Transverse colon (tissue), 4 donors: Measurements from ENCODE around the gene NSUN5. TPM values are rescaled to one million over a fixed set of nuclear protein-coding genes. Genes with fewer than 3 reads are reported as not detected.
"Not testable (repeated sequence)": the region's sequence is repeated elsewhere in the genome, so short reads cannot be mapped to it uniquely, and the experiment has no call there.

Experiments used
- DNase-seq: peaks from one replicate; pipeline ENCODE4 v3.0.0-alpha.2; 2019
- H3K27ac ChIP-seq, 4 donors: fragments of 200-600 bp; sonication (generic); 2 replicates each; pipeline ENCODE4 v1.5.1; 2016 to 2018; ENCODE audit warnings: inconsistent platforms in 4 of 4
- H3K27me3 ChIP-seq: fragments of 200-600 bp; sonication (generic); 2 replicates; pipeline ENCODE4 v1.5.1; 2017; ENCODE audit warnings: inconsistent platforms
- H3K36me3 ChIP-seq, 4 donors: fragments of 200-600 bp; sonication (generic); 2 replicates each; pipeline ENCODE4 v1.5.1; 2017 to 2019; ENCODE audit warnings: inconsistent platforms in 4 of 4
- H3K4me1 ChIP-seq, 4 donors: fragments of 200-600 bp; sonication (generic); 2 replicates each; pipeline ENCODE4 v1.5.1; 2017 to 2020; ENCODE audit warnings: inconsistent platforms in 4 of 4
- H3K4me3 ChIP-seq, 4 donors: fragments of 200-600 bp; sonication (generic); 1 replicate in 1 of 4; 2 replicates in 3 of 4; pipeline versions ENCODE4 v1.5.1 to v1.6.1; 2017 to 2019; ENCODE audit warnings: inconsistent platforms in 4 of 4
- H3K9me3 ChIP-seq, 2 donors: fragments of 200-600 bp; sonication (generic); 2 replicates each; pipeline ENCODE4 v1.5.1; 2017 to 2019; ENCODE audit warnings: inconsistent platforms in 2 of 2
- EP300 ChIP-seq: sonication (generic); formaldehyde crosslinking; IDR thresholded peaks from one replicate; pipeline ENCODE4 v1.6.1; 2017; ENCODE audit warnings: antibody characterized with exemption, low read depth
- POLR2A ChIP-seq: fragments of 450-650 bp; IDR thresholded peaks from one replicate; pipeline ENCODE4 v1.6.1; 2016; ENCODE audit warnings: antibody characterized with exemption, mild to moderate bottlenecking, moderate library complexity
- POLR2AphosphoS5 ChIP-seq, 3 donors: sonication (generic); formaldehyde crosslinking; IDR thresholded peaks; one replicate each; pipeline ENCODE4 v1.6.1; 2016; ENCODE audit warnings: antibody characterized with exemption in 3 of 3
- WGBS, 2 donors: methylation state at CpG; one replicate each; pipeline ENCODE4 v1.1.5; 2018; ENCODE audit warnings: low coverage in 1 of 2; 5-methylcytosine and 5-hydroxymethylcytosine counted together
- in situ Hi-C, 4 donors: fragments of 200-750 bp; cut with MboI; loops; one replicate each; pipeline versions ENCODE4 v1.15.0 to v1.15.1; 2017; ENCODE audit warnings: low sequenced_read_pairs in 3 of 4, low pct_ligation_motif_present in 1 of 4, low pct_unique_long_range_greater_than_20kb in 1 of 4
- intact Hi-C: fragments of 100-400 bp; cut with DNase I; formaldehyde crosslinking; loops from one replicate; pipeline ENCODE4 v1.15.1; 2023; ENCODE audit warnings: low total_unique reads
- total RNA-seq, 4 donors: library from RNA; depleted of rRNA; stranded (reverse); fragments of >200 nt; gene quantifications; one replicate each; pipeline ENCODE4 v1.1.0, GENCODE V29; 2016
- TF ChIP-seq, protein P1 (sequence below), 5 experiments: fragments of 200-600 bp in 3 of 5; fragments of 450-650 bp in 2 of 5; sonication (generic) in 3 of 5; IDR thresholded peaks; 1 replicate in 2 of 5; 2 replicates in 3 of 5; pipeline ENCODE4 v1.5.1; 2016 to 2017; ENCODE audit warnings: antibody characterized with exemption in 5 of 5, inconsistent platforms in 3 of 5, mild to moderate bottlenecking in 2 of 5, moderate library complexity in 1 of 5

The NSUN5 gene
- total RNA-seq, 4 donors from 2014 or later: 5.2 to 27.6 (median 14.8) TPM

DNA sequence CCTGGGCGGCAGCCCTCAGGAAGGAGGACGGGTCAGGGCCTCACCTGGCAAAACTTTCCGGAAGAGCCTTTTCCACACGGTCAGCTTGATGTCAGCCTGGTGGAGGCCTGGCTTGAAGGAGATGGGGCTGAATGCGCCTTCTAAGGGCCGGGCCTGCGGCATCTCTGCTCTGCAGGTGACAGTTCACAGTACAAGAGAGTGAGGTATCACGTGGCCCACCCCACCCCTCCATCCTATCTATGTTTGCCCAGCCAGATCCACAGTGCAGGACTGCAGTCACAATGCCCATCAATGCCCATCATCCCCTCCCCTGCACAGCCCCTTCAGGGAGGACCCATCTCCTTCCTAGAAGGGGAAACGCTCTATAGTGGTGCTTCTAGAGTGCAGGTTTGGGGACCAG lies 7.9 kb upstream of the NSUN5 start:
- H3K4me1 ChIP-seq: no peaks in the 10 kb centered on the region
- TF ChIP-seq EP300: no peak
- no peak for TF ChIP-seq POLR2AphosphoS5 (IDR thresholded peaks at IDR 0.05)
- TF ChIP-seq, protein P1, sequence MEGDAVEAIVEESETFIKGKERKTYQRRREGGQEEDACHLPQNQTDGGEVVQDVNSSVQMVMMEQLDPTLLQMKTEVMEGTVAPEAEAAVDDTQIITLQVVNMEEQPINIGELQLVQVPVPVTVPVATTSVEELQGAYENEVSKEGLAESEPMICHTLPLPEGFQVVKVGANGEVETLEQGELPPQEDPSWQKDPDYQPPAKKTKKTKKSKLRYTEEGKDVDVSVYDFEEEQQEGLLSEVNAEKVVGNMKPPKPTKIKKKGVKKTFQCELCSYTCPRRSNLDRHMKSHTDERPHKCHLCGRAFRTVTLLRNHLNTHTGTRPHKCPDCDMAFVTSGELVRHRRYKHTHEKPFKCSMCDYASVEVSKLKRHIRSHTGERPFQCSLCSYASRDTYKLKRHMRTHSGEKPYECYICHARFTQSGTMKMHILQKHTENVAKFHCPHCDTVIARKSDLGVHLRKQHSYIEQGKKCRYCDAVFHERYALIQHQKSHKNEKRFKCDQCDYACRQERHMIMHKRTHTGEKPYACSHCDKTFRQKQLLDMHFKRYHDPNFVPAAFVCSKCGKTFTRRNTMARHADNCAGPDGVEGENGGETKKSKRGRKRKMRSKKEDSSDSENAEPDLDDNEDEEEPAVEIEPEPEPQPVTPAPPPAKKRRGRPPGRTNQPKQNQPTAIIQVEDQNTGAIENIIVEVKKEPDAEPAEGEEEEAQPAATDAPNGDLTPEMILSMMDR (IDR thresholded peaks at IDR 0.05): no peak
- TF ChIP-seq POLR2A: no peak
- DNase-seq: no peak
- 86% methylated on average over 9 of the region's 9 CpGs; no CpG with 5 or more reads in 1 of the 2 donors for WGBS, 2 donors
- no peak overlapping the region for H3K4me3 ChIP-seq
- H3K27ac ChIP-seq: no peak overlapping the region
- H3K9me3 ChIP-seq: no peaks in the 10 kb centered on the region
- H3K27me3 ChIP-seq: no peaks in the 10 kb centered on the region
- H3K36me3 ChIP-seq: no peaks in the 10 kb centered on the region
- in situ Hi-C loops (no loop called here), intact Hi-C loops (no loop called here)

DNA sequence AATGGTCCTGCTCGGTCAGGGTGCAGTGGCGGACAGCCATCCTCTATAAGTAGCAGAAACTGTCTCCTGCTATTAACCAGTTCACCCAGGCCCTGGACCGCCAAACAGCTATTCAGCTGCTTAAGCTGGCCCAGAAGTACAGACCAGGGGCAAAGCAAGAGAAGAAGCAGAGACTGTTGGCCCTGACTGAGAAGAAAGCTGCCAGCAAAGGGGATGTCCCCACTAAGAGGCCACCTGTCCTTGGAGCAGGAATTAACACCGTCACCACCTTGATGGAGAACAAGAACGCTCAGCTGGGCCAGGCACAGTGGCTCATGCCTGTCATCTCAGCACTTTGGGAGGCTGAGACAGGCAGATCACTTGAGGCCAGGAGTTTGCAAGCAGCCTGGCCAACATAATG lies 5.6 kb upstream of the NSUN5 start:
- Histone ChIP-seq H3K27me3 (no peaks in the 10 kb centered on the region), H3K27ac (no peak overlapping the region), H3K36me3 (no peaks in the 10 kb centered on the region), H3K9me3 (no peaks in the 10 kb centered on the region), H3K4me3 (no peak overlapping the region), H3K4me1 (peaks cover 0 to 1% (median under 1%) of the 10 kb centered on the region in 4 donors)
- TF ChIP-seq POLR2A: no peak
- no peak for TF ChIP-seq EP300
- TF ChIP-seq POLR2AphosphoS5 (IDR thresholded peaks at IDR 0.05): no peak
- TF ChIP-seq, protein P1 (IDR thresholded peaks at IDR 0.05): no peak
- WGBS, 2 donors: 81 to 95% methylated on average over 3 to 5 of the region's 5 CpGs
- DNase-seq: no peak
- in situ Hi-C loops: no loop called here
- intact Hi-C loops: no loop called here

DNA sequence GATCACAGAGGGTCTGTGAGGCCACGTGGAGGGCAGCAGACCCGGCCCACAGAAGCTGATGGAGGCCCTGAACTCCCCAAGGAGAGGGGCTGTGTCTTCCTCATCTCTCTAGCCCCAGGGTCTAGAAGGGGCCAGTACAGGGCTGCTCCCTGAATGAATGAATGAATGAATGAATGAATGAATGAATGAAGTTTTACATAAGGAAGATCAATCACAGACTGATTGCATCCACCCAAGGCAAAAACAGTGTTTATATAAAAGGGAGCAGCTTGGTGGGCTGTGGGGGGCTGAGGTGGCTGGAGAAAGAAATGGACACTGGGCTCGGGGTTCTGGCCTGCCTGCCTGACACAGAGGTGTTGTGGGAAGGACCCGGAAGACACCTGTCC lies 4.9 kb upstream of the NSUN5 start:
- Histone ChIP-seq H3K9me3 (no peaks in the 10 kb centered on the region), H3K4me1 (peaks cover 4 to 9% (median 6%) of the 10 kb centered on the region in 4 donors), H3K4me3 (no peak overlapping the region), H3K27me3 (no peaks in the 10 kb centered on the region), H3K27ac (no peak overlapping the region), H3K36me3 (no peaks in the 10 kb centered on the region)
- no peak for DNase-seq
- TF ChIP-seq EP300 (no peak), POLR2AphosphoS5 (IDR thresholded peaks at IDR 0.05) (no peak), POLR2A (no peak)
- TF ChIP-seq, protein P1 (IDR thresholded peaks at IDR 0.05): no peak
- intact Hi-C loops: no loop called here
- WGBS, 2 donors: 81 to 100% methylated on average over 1 to 4 of the region's 4 CpGs
- in situ Hi-C loops: no loop called here

DNA sequence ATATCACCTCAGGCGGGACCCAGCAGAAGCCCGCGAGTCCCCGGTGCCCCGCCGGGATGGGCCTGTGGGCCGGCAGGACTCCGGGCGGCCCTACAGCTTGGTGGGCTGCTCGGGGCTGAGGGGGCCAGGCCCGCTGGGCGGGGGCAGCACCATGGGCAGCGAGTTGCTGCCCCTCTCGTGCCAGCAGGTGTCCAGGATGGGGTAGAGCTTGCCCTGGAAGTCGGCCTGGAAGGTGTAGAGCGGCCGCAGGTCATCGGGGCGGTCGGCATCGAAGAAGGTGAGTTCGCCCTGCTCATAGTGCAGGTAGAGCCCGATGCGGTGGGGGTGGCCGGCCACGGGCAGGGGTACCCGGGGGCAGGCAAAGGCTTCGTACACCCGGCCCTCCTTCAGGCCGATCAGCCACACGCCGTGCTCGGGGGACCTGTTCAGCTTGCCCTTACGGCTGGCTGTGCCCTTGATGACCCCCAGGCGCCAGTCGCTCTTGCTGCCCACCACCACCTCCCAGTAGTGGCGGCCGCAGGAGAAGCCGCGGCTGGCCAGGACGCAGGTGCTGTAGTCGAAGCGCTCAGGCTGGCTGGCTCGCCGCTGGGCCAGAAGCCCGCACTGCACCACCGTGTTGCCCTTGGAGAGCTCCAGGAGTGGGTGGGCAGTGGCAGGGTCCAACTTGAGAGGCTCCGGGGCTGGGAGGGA lies 4.3 kb upstream of the NSUN5 start:
- 93% methylated on average over 44 of the region's 48 CpGs; no CpG with 5 or more reads in 1 of the 2 donors for WGBS, 2 donors
- H3K27me3 ChIP-seq: no peaks in the 10 kb centered on the region
- no peak overlapping the region for H3K27ac ChIP-seq
- H3K4me3 ChIP-seq: no peak overlapping the region
- TF ChIP-seq EP300: no peak
- no peak for TF ChIP-seq POLR2AphosphoS5 (IDR thresholded peaks at IDR 0.05)
- TF ChIP-seq POLR2A: no peak
- TF ChIP-seq, protein P1 (IDR thresholded peaks at IDR 0.05): no peak
- no peaks in the 10 kb centered on the region for H3K9me3 ChIP-seq
- no peaks in the 10 kb centered on the region for H3K36me3 ChIP-seq
- peaks cover 4 to 9% (median 7%) of the 10 kb centered on the region in 4 donors for H3K4me1 ChIP-seq
- in situ Hi-C loops: no loop called here
- intact Hi-C loops: no loop called here
- no peak for DNase-seq

DNA sequence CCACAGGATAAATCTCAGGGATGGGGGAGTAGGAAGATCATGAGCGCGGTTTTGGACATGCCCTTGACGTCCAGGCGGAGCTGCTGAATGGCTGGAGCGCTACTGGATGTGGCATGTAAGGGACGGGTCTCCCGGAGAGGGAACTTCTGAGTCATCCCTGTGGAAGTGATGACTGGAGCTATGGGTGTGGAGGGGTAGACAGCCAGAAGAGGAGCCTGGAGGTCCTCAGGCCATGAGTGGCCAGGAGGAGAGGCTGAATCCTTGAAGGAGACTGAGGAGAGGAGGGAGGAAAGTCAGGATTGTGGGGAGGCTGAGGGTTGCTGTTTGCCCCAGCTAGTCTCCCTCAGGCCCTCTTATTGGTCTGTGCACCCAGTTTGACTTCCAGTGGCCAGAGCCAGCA lies 2.8 kb upstream of the NSUN5 start:
- H3K36me3 ChIP-seq, H3K4me3 ChIP-seq, intact Hi-C loops, in situ Hi-C loops, H3K9me3 ChIP-seq, H3K27ac ChIP-seq, DNase-seq, H3K27me3 ChIP-seq: not testable (repeated sequence)
- 96% methylated on average over 7 of the region's 7 CpGs; no CpG with 5 or more reads in 1 of the 2 donors for WGBS, 2 donors
- H3K4me1 ChIP-seq: peaks cover 4 to 13% (median 11%) of the 10 kb centered on the region in 4 donors
